ENCODE data around the gene PGA4.
"Not testable (repeated sequence)": the region's sequence is repeated elsewhere in the genome, so short reads cannot be mapped to it uniquely, and the experiment has no call there.

Gene PGA4

GRCh38 chr11:61194981-61195695, 27.0 kb upstream of the PGA4 start:
- no peak for TF ChIP-seq POLR2A (IDR thresholded peaks at IDR 0.05; ENCODE audit: low read length)
- no peak for TF ChIP-seq GATA1 (IDR thresholded peaks at IDR 0.05; ENCODE audit: low read depth, low read length)
- no peak for DNase-seq

- no peak for TF ChIP-seq GATA1 (IDR thresholded peaks at IDR 0.05; ENCODE audit: low read depth, low read length)
- TF ChIP-seq POLR2A (IDR thresholded peaks at IDR 0.05; ENCODE audit: low read length): no peak
- DNase-seq: no peak
Observed at GRCh38 chr11:61195719-61196118, 26.4 kb upstream of the PGA4 start.

GRCh38 chr11:61198361-61198760, 23.8 kb upstream of the PGA4 start:
- TF ChIP-seq GATA1 (IDR thresholded peaks at IDR 0.05; ENCODE audit: low read depth, low read length) (no peak), POLR2A (IDR thresholded peaks at IDR 0.05; ENCODE audit: low read length) (no peak)
- DNase-seq: no peak

- DNase-seq: no peak
- TF ChIP-seq GATA1 (IDR thresholded peaks at IDR 0.05; ENCODE audit: low read depth, low read length) (no peak), POLR2A (IDR thresholded peaks at IDR 0.05; ENCODE audit: low read length) (no peak)
Observed at GRCh38 chr11:61198948-61199523, 23.1 kb upstream of the PGA4 start.

- TF ChIP-seq GATA1 (IDR thresholded peaks at IDR 0.05; ENCODE audit: low read depth, low read length) (no peak), POLR2A (IDR thresholded peaks at IDR 0.05; ENCODE audit: low read length) (no peak)
- DNase-seq: no peak
Observed at GRCh38 chr11:61201476-61201875, 20.7 kb upstream of the PGA4 start.

GRCh38 chr11:61202950-61203746, 19.0 kb upstream of the PGA4 start, which contains the start of gene PGA3:
PGA3 (plus strand) TSS chr11:61203515; CDS start chr11:61203565, 50 bp downstream.
- DNase-seq: not testable (repeated sequence)

- DNase-seq: not testable (repeated sequence)
Observed at GRCh38 chr11:61203873-61204272, 18.3 kb upstream of the PGA4 start.

- not testable (repeated sequence) for DNase-seq
Observed at GRCh38 chr11:61204502-61205059, 17.6 kb upstream of the PGA4 start.

GRCh38 chr11:61207636-61208310, 14.4 kb upstream of the PGA4 start:
- DNase-seq: not testable (repeated sequence)

GRCh38 chr11:61210629-61211028, 11.5 kb upstream of the PGA4 start:
- DNase-seq: not testable (repeated sequence)

- not testable (repeated sequence) for DNase-seq
Observed at GRCh38 chr11:61211327-61211952, 10.7 kb upstream of the PGA4 start.

- not testable (repeated sequence) for DNase-seq
Observed at GRCh38 chr11:61212202-61212601, 9.9 kb upstream of the PGA4 start.

- not testable (repeated sequence) for DNase-seq
Observed at GRCh38 chr11:61213711-61214324, 8.3 kb upstream of the PGA4 start.

GRCh38 chr11:61218306-61218705, 3.8 kb upstream of the PGA4 start:
- DNase-seq: not testable (repeated sequence)

- DNase-seq: not testable (repeated sequence)
Observed at GRCh38 chr11:61219016-61219415, 3.1 kb upstream of the PGA4 start.

GRCh38 chr11:61222692-61223091, 545 bp downstream of the PGA4 start:
- DNase-seq: not testable (repeated sequence)

- not testable (repeated sequence) for DNase-seq
Observed at GRCh38 chr11:61226457-61227137, 4.5 kb downstream of the PGA4 start.

- DNase-seq: not testable (repeated sequence)
Observed at GRCh38 chr11:61229458-61229857, 7.3 kb downstream of the PGA4 start.

GRCh38 chr11:61231033-61231432, 8.9 kb downstream of the PGA4 start:
- not testable (repeated sequence) for DNase-seq

Data from erythroblast (primary cell).